Brain microvascular endothelial cell (primary cell): ENCODE data around the gene KRT2.

Source experiments
- DNase-seq: peaks from one replicate; pipeline ENCODE4 v3.0.0-alpha.2; 2020
- H3K27ac ChIP-seq: fragments of 250-450 bp; sonication (Bioruptor Pico); 2 replicates; pipeline ENCODE4 v1.5.1; 2020; ENCODE audit warnings: mild to moderate bottlenecking, moderate library complexity
- H3K27me3 ChIP-seq: fragments of 250-450 bp; sonication (Bioruptor Pico); replicated peaks from 2 replicates; pipeline ENCODE4 v1.5.1; 2020; ENCODE audit warnings: mild to moderate bottlenecking
- H3K36me3 ChIP-seq: fragments of 250-450 bp; sonication (Bioruptor Pico); replicated peaks from 2 replicates; pipeline ENCODE4 v1.5.1; 2020; ENCODE audit warnings: mild to moderate bottlenecking
- H3K4me3 ChIP-seq: 2 replicates; pipeline ENCODE4 v1.5.1; 2011; ENCODE audit warnings: low read depth, mild to moderate bottlenecking, control low read depth, low read length, moderate library complexity
- in situ Hi-C: cut with HindIII; loops from 2 replicates; pipeline ENCODE4 v1.10.0; 2017; ENCODE audit warnings: low sequenced_read_pairs, low pct_ligation_motif_present
- TF ChIP-seq, protein P1 (sequence below): IDR thresholded peaks from 2 replicates; pipeline ENCODE4 v1.5.1; 2011; ENCODE audit warnings: low read depth, mild to moderate bottlenecking, moderate library complexity, low read length, control low read depth, inconsistent platforms; ENCODE audit errors: missing control alignments

Gene KRT2

DNA sequence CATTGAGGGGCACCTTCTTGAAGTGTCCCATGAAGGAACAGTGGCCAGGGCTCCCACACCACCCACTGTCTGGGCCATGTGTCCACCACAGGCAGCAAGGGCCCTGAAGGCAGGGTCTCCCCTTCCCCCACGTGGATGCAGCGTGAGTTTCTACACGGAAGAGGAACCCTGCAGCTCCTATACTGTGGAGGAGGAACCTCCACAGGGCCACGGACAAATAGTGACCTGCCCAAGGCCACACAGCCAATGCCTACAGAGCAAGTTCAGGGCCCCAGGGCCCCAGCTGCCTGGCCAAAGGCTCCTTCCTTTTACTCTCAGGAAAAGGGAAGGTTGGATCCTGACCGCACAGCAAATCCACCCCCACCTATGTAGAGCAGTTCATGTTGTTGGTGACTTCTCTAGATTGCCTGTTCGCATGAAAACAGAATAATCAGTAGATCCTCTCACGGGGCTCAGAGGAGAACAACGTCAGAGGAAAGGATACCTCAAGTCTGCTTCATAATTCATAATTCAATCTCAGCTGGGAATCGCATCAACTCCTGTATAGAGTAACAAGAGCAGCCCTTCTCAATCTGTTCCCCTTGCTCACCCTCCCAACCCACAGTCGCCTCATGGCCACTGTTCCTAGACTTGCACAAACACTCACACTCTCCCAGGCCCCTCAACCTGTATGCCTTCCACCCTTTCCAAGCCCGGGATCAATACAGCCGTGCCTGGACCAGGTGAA lies 22.6 kb downstream of the KRT2 start:
- Histone ChIP-seq H3K4me3 (no peak overlapping the region), H3K27ac (no peak overlapping the region), H3K36me3 (no peaks in the 10 kb centered on the region), H3K27me3 (peaks cover 6% of the 10 kb centered on the region)
- DNase-seq: no peak
- in situ Hi-C loops: loop anchor here (25.0 kb wide), 1 partner anchor 233 kb away; no protein-coding TSS in a partner anchor
- TF ChIP-seq, protein P1, sequence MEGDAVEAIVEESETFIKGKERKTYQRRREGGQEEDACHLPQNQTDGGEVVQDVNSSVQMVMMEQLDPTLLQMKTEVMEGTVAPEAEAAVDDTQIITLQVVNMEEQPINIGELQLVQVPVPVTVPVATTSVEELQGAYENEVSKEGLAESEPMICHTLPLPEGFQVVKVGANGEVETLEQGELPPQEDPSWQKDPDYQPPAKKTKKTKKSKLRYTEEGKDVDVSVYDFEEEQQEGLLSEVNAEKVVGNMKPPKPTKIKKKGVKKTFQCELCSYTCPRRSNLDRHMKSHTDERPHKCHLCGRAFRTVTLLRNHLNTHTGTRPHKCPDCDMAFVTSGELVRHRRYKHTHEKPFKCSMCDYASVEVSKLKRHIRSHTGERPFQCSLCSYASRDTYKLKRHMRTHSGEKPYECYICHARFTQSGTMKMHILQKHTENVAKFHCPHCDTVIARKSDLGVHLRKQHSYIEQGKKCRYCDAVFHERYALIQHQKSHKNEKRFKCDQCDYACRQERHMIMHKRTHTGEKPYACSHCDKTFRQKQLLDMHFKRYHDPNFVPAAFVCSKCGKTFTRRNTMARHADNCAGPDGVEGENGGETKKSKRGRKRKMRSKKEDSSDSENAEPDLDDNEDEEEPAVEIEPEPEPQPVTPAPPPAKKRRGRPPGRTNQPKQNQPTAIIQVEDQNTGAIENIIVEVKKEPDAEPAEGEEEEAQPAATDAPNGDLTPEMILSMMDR: no peak

DNA sequence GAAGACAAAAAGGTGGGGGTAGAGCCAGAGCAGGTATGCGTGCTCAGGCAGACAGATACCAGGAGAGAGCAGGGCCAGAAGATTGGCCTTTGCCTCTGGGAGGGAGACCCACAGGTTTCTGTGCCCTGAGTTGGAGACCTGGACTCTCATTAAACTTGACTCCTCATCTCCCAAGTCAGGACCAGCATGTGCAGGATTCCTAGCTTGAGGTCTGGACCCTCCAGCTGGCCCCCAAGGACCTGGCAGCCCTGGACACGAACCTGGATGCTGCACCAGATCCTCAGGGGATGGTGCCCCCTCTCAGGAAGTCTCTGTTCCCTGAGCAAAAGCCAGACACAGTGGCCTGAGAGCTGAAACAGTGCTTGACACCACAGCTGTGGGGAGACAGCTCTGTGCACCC lies 23.2 kb downstream of the KRT2 start:
- Histone ChIP-seq H3K27me3 (peaks cover 6% of the 10 kb centered on the region), H3K36me3 (no peaks in the 10 kb centered on the region), H3K27ac (no peak overlapping the region), H3K4me3 (no peak overlapping the region)
- in situ Hi-C loops: loop anchor here (25.0 kb wide), 1 partner anchor 233 kb away; no protein-coding TSS in a partner anchor
- TF ChIP-seq, protein P1: no peak
- DNase-seq: no peak

DNA sequence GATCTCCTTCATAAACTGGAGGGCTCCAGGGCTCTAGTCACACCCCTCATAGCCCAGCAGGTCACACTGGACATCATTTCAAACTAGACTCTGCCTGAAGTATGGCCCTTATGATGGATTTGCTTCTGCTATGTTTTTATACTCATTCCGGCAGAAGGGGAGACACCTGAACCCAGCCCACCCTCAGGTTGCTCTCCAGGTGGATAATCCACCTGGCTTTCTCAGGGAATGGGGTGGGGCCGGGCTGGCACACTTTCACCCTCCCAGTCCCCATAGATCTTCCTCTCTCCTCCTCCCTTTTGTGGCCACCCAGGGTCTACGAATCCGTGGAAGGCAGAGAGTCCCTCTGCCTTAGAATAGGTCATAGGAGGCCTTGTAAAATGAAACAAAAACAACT lies 23.9 kb downstream of the KRT2 start:
- TF ChIP-seq, protein P1: no peak
- no peak for DNase-seq
- H3K27me3 ChIP-seq: peaks cover 6% of the 10 kb centered on the region
- H3K36me3 ChIP-seq: no peaks in the 10 kb centered on the region
- no peak overlapping the region for H3K27ac ChIP-seq
- in situ Hi-C loops: loop anchor here (25.0 kb wide), 1 partner anchor 234 kb away; no protein-coding TSS in a partner anchor
- no peak overlapping the region for H3K4me3 ChIP-seq

DNA sequence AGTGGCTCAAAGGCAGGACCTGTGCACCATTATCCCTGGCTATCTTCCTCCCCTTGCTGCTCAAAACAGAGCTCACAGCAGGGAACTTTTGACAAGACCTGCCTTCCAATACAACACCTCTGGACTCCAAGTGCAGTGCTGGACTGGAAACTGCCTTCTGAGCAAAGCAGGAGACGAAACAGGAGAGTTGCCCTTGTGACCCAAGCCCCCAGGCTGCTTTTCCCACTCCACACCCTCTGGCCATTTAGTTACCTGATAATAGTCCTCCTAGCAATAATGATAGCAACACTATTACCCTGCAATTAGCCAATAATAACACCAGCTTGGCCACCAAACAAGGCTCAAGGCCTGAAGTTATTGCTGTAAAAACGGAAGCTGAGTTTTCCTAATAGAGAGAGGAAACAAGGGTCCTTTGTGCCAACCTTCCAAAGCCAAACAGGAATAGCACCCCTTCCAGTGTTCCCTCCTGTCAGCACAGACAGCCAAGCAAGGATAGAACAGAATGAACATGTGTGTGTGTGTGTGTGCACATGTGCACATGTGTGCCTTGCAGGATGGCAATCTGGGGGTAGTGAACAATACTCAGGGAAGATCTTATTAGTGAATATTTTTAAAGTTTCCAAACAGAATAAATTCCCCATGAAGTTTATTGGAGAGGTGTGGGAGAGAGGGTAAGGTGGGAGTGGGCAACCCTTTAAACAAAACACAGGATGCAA lies 24.5 kb downstream of the KRT2 start:
- H3K36me3 ChIP-seq: no peaks in the 10 kb centered on the region
- no peak for DNase-seq
- in situ Hi-C loops: loop anchor here (25.0 kb wide), 1 partner anchor 235 kb away; no protein-coding TSS in a partner anchor
- H3K27me3 ChIP-seq: peaks cover 6% of the 10 kb centered on the region
- no peak overlapping the region for H3K4me3 ChIP-seq
- H3K27ac ChIP-seq: no peak overlapping the region
- TF ChIP-seq, protein P1: no peak

DNA sequence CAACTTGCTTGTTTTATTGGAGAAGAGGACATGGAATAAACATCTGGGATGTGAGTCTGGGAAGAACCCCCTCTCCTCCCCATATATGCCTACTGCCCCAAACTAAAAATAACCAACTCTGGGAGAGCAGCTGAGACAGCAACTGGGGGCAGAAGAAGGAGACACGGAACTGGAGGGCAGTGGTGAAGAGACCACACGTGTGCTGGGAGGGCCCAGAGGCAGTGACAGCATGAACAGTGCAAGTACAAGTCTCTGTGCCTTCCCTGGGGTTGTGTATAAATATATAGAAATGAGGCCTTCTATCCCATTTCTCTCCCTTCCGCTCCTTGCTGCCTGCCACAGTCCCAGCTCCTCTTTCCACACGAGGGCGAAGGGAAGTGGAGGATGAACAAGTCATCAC lies 29.7 kb downstream of the KRT2 start:
- TF ChIP-seq, protein P1: no peak
- Histone ChIP-seq H3K36me3 (no peaks in the 10 kb centered on the region), H3K27ac (no peak overlapping the region), H3K27me3 (peaks cover 5% of the 10 kb centered on the region), H3K4me3 (no peak overlapping the region)
- in situ Hi-C loops: no loop called here
- no peak for DNase-seq
